IPS-20b (cell line): ENCODE measurements around the gene PRLR.
"Not testable (repeated sequence)": the region's sequence is repeated elsewhere in the genome, so short reads cannot be mapped to it uniquely, and the experiment has no call there.

Source experiments
- H3K27ac ChIP-seq: one replicate; pipeline ENCODE4 v1.5.1; 2013; ENCODE audit warnings: low read length
- H3K27me3 ChIP-seq: 2 replicates; pipeline ENCODE4 v1.6.1; 2013; ENCODE audit warnings: mild to moderate bottlenecking, low read length, inconsistent platforms; ENCODE audit not compliant: insufficient read depth
- H3K36me3 ChIP-seq: 2 replicates; pipeline ENCODE4 v1.6.1; 2013; ENCODE audit warnings: low read depth, mild to moderate bottlenecking, inconsistent platforms, low read length, moderate library complexity; ENCODE audit not compliant: insufficient read depth
- H3K4me1 ChIP-seq: 2 replicates; pipeline ENCODE4 v1.6.1; 2013; ENCODE audit warnings: mild to moderate bottlenecking, control low read depth, inconsistent platforms, low read length, moderate library complexity; ENCODE audit not compliant: insufficient read depth
- H3K4me3 ChIP-seq: 2 replicates; pipeline ENCODE4 v1.5.1; 2013; ENCODE audit warnings: mild to moderate bottlenecking, low read length, inconsistent platforms
- H3K9ac ChIP-seq: 2 replicates; pipeline ENCODE4 v1.6.1; 2013; ENCODE audit warnings: low read depth, mild to moderate bottlenecking, inconsistent platforms, low read length, moderate library complexity
- H3K9me3 ChIP-seq: 2 replicates; pipeline ENCODE4 v1.6.1; 2013; ENCODE audit warnings: mild to moderate bottlenecking, low read depth, low read length, inconsistent platforms; ENCODE audit not compliant: insufficient read depth

Gene PRLR

DNA sequence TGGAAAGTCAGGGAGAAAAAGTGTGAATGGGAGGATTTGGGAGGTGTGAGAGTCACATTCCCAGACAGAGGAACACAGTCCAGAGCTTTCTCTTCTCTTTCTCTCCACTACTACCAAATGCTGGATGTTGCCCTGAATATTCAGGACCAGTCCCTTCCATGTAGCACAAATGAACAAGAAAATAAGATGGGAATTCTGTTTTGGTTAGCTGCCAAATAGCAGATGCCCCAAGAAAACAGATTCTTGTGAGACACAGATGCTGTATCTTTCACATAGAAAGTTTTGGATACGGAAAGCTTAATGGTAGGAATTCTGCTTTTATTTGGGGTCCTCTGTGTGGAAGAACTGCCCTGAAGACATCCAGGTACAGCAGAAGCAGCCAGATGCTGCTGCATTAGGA, 37.8 kb downstream of the PRLR start:
- no peaks in the 10 kb centered on the region for H3K9me3 ChIP-seq
- no peaks in the 10 kb centered on the region for H3K27me3 ChIP-seq
- H3K27ac ChIP-seq = no peak overlapping the region
- no peaks in the 10 kb centered on the region for H3K36me3 ChIP-seq
- no peaks in the 10 kb centered on the region for H3K4me1 ChIP-seq
- H3K4me3 ChIP-seq = no peak overlapping the region
- no peak overlapping the region for H3K9ac ChIP-seq

DNA sequence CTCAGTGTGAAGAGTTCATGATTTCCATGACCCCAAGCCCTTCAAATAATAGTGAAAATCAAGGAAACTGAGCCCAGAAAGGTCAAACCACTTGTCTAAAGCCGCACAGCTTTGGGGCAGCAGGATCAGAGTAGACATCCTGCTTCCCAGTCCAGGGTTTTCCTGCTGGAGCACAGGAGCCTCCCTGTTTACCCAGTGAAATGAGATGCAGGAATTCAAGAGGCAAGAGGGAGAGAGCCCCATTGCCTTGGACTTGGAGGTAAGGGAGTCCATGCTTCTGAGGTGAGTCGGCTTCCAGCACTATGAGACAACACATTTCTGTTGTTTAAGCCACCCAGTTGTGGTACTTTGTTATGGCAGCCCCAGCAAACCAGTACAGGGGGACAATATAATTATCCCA, 40.5 kb downstream of the PRLR start:
- H3K27me3 ChIP-seq = not testable (repeated sequence)

DNA sequence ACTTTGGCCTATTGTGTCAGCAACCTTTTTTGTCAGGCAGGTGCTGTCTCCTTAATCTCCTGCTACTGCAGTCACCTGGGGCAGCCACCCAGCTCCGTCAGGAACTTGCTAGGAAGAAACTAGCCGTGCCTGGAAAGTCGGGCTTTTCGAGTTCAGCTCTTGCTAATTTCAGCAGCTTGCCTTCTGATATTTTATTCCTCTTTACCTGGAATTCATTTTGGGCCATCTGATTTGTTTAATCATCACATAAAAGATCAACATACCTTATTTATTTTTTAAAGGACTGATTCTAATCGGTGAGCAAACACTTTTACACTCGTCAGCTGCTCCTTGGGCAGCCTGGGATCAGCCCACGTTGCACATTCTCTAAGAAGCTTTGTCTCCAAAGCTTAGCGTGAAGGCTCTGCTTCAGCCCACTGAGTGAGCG, 42.2 kb downstream of the PRLR start:
- no peaks in the 10 kb centered on the region for H3K27me3 ChIP-seq
- H3K9me3 ChIP-seq = no peaks in the 10 kb centered on the region

More for the DNA sequence above, 40.5 kb downstream of the PRLR start:
- not testable (repeated sequence) for H3K4me1 ChIP-seq, H3K4me3 ChIP-seq, H3K27ac ChIP-seq, H3K9ac ChIP-seq, H3K9me3 ChIP-seq, H3K36me3 ChIP-seq

DNA sequence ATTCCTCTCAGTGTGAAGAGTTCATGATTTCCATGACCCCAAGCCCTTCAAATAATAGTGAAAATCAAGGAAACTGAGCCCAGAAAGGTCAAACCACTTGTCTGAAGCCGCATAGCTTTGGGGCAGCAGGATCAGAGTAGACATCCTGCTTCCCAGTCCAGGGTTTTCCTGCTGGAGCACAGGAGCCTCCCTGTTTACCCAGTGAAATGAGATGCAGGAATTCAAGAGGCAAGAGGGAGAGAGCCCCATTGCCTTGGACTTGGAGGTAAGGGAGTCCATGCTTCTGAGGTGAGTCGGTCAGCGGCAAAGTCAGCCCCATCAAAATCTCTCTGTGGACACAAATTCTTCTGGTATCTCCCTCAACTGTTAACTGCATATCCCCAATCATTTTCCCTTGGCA, 42.7 kb downstream of the PRLR start:
- not testable (repeated sequence) for H3K27ac ChIP-seq, H3K9ac ChIP-seq, H3K27me3 ChIP-seq

More for the DNA sequence above, 42.2 kb downstream of the PRLR start:
- H3K36me3 ChIP-seq = no peaks in the 10 kb centered on the region
- H3K4me3 ChIP-seq = no peak overlapping the region
- no peak overlapping the region for H3K27ac ChIP-seq
- H3K4me1 ChIP-seq = no peaks in the 10 kb centered on the region
- no peak overlapping the region for H3K9ac ChIP-seq

DNA sequence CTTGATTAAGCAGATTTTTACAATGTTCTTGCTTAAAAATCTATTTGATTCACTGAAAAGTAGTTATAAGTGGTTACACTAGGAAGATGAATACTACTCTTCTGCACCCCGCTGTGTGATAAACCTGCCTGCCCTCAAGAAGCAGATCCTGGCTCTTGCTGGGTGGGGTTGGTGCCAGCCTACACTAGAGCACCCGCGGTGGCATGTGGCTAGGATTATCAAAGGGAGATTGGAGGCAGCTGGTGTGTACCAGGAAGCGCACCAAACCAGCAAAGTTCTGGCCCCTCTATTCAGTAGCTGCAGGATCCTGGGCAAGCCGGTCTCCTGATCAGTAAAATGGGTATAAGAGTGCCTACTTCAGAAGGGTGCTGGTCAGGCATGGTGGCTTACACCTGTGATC, 43.5 kb downstream of the PRLR start:
- no peaks in the 10 kb centered on the region for H3K36me3 ChIP-seq
- H3K4me3 ChIP-seq = no peak overlapping the region
- H3K9me3 ChIP-seq = no peaks in the 10 kb centered on the region
- peaks cover 4% of the 10 kb centered on the region; the same call in 1 of the 2 replicates for H3K4me1 ChIP-seq
- H3K27me3 ChIP-seq = no peaks in the 10 kb centered on the region
- H3K27ac ChIP-seq = no peak overlapping the region
- no peak overlapping the region for H3K9ac ChIP-seq

More for the DNA sequence above, 42.7 kb downstream of the PRLR start:
- H3K4me1 ChIP-seq, H3K36me3 ChIP-seq, H3K9me3 ChIP-seq, H3K4me3 ChIP-seq: not testable (repeated sequence)

DNA sequence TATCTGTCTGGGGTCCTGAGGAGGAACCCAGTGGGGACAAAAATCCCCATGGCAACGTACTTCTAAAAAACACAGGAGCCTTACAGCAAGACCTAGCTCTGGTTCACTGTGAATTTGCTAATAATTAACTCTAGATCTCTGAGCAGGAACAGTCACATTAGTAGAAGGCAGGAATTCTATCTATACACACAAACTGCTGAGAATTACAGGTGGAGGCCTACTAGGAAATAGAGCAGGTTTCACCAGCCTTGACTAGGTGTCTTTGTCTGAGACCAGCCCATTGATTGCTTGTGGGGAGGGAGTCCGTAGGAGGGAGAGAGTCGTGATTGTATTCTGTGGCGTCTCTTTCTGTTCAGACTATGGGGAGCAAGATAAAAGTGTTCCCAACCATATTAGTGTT, 44.8 kb downstream of the PRLR start:
- H3K27ac ChIP-seq = no peak overlapping the region

DNA sequence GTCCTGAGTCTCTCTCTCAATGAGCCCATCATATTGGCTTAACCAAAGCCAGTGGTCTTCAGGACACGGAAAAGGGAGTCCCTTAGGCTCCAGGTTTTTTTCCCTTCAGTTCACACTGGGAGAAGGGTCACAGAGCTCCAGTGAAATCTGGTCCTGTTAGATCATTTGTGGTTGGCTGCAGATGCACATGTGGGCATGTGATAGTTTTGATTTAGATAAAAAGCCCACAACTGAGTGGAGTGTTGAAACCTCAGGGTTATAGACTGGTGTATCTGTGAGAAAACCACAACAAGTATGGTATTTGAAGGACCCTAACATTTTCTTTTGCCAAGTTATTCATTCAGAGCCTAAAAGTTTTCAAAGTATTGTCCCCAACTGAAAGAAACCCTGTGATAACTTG, 46.7 kb downstream of the PRLR start:
- Histone ChIP-seq H3K9me3 (no peaks in the 10 kb centered on the region), H3K9ac (no peak overlapping the region), H3K36me3 (no peaks in the 10 kb centered on the region), H3K4me3 (no peak overlapping the region), H3K27me3 (no peaks in the 10 kb centered on the region), H3K4me1 (peaks cover 4% of the 10 kb centered on the region; the same call in 1 of the 2 replicates), H3K27ac (no peak overlapping the region)

More for the DNA sequence above, 44.8 kb downstream of the PRLR start:
- H3K9me3 ChIP-seq = no peaks in the 10 kb centered on the region
- H3K36me3 ChIP-seq = no peaks in the 10 kb centered on the region
- no peaks in the 10 kb centered on the region for H3K27me3 ChIP-seq
- H3K4me3 ChIP-seq = no peak overlapping the region
- H3K9ac ChIP-seq = no peak overlapping the region
- H3K4me1 ChIP-seq = peaks cover 4% of the 10 kb centered on the region; the same call in 1 of the 2 replicates

DNA sequence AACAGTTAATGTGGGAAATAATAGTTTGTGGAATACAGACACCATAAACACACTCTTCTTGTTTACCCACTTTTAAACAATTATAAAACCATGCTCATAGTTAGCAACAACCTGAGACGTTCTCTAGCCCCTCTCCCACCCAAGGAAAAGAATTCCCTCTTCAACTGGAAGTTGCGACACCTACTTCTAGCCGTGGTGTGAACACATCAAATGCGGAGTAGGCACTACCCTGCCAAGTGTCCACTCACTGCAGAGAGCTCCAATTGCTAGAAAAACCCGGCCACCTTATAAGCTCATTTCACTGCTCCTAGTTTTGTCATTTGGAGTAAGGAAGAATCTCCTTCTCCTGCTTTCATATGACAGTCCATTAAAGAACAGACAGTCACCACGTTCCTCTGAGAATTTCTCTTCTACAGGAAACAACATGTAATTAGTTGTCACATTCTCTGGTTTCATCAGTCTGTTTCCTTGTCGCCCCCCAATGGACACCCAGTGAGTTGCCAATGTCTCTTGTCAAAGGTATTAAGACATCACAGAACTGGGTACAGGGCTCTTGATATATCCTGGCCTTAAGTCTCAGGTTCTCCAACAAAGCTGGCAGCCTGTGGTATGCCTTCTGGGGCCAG, 47.3 kb downstream of the PRLR start:
- Histone ChIP-seq H3K27ac (no peak overlapping the region), H3K9me3 (no peaks in the 10 kb centered on the region)

DNA sequence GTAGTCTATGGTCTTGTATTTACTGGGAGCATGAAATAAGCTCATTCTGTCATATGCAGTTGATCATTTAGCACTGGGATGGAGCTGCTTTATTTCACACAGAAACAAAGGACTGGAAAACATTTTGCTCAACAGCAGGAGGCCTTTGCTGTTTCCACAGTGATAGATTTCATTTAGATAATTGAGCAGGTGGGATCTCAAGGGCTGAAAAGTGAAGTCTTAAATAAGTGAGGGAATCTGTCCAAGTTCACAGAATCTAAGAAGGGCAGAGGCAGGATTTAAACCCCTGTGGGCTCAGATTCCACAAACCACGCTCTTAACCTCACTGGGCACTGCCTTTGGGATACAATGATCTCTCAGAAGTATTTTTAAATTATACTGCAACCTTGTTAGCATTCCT, 47.8 kb downstream of the PRLR start:
- Histone ChIP-seq H3K36me3 (no peaks in the 10 kb centered on the region), H3K4me1 (peaks cover 4% of the 10 kb centered on the region; the same call in 1 of the 2 replicates), H3K9me3 (no peaks in the 10 kb centered on the region), H3K27me3 (no peaks in the 10 kb centered on the region), H3K4me3 (no peak overlapping the region), H3K27ac (no peak overlapping the region), H3K9ac (no peak overlapping the region)

More for the DNA sequence above, 47.3 kb downstream of the PRLR start:
- Histone ChIP-seq H3K4me1 (peaks cover 4% of the 10 kb centered on the region; the same call in 1 of the 2 replicates), H3K4me3 (no peak overlapping the region), H3K27me3 (no peaks in the 10 kb centered on the region), H3K9ac (no peak overlapping the region), H3K36me3 (no peaks in the 10 kb centered on the region)

DNA sequence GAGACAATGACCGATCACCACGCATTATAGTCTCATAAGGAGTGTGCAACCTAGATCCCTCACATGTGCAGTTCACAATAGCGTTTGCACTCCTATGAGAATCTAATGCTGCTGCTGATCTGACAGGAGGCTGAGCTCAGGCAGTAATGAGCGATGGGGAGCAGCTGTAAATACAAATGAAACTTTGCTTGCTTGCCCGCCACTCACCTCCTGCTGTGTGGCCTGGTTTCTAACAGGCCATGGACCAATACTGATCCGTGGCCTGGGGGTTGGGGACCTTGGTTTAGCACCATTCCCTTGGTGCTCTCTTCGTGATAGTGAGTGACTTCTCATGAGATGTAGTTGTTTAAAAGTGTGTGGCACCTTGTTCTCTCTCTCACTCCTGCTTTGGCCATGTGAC, 50.2 kb downstream of the PRLR start:
- H3K4me1 ChIP-seq = peaks cover 4% of the 10 kb centered on the region; the same call in 1 of the 2 replicates
- no peak overlapping the region for H3K9ac ChIP-seq
- H3K36me3 ChIP-seq = no peaks in the 10 kb centered on the region
- 0 out of 2 replicates have a peak, but pooled peaks cover 4% of the 10 kb centered on the region for H3K9me3 ChIP-seq
- no peak overlapping the region for H3K27ac ChIP-seq
- no peaks in the 10 kb centered on the region for H3K27me3 ChIP-seq
- H3K4me3 ChIP-seq = no peak overlapping the region

DNA sequence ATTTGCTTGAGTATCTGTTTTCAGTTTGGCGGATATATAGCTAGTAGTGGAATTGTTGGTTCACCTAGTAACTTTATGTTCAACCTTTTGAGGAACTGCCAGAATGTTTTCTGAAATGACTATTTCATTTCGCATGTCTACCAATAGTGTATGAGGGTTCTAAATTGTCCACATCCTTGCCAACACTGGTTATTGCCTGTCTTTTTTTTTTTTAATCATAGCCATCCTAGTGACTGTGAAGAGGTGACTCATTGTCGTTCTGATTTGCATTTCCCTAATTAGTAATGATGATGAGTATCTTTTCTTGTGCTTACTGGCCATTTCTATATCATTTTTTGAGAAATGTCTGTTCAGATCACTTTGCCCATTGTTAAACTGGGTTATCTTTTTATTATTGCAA, 52.5 kb downstream of the PRLR start:
- no peak overlapping the region for H3K27ac ChIP-seq
- H3K36me3 ChIP-seq = no peaks in the 10 kb centered on the region
- no peaks in the 10 kb centered on the region for H3K27me3 ChIP-seq
- H3K9me3 ChIP-seq = 0 out of 2 replicates have a peak, but pooled peaks cover 6% of the 10 kb centered on the region
- H3K9ac ChIP-seq = no peak overlapping the region
- peaks cover 2% of the 10 kb centered on the region; the same call in 1 of the 2 replicates for H3K4me1 ChIP-seq
- H3K4me3 ChIP-seq = no peak overlapping the region

DNA sequence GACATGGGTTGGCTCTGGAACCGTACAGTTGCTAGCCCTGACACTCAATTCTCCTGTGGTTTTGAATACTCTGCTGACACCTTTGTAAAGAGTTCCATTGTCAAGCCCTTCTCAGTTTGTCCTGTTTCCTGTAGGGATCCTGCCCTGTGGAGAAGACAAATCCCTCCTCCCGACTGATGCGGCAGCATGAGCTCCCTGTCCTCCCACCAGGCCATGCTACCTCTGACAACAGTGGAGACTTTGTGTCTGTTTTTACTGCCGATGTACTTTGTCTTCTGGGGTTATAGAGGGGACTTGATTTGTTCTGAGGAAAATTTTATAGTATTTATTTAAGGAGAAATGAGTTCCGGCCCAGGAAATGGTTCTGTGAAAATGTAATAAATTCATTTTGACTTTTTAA, 57.8 kb downstream of the PRLR start:
- no peak overlapping the region for H3K4me3 ChIP-seq
- H3K27ac ChIP-seq = no peak overlapping the region
- H3K9me3 ChIP-seq = peaks cover 14% of the 10 kb centered on the region; the same call in 1 of the 2 replicates
- H3K4me1 ChIP-seq = no peaks in the 10 kb centered on the region
- H3K36me3 ChIP-seq = no peaks in the 10 kb centered on the region
- no peaks in the 10 kb centered on the region for H3K27me3 ChIP-seq
- no peak overlapping the region for H3K9ac ChIP-seq
